Ishikawa (cell line): ENCODE data around the gene SDR42E1.

ENCODE experiments used
- CEBPB ChIP-seq: IDR thresholded peaks from 2 replicates; pipeline ENCODE4 v1.6.1; 2012
- CREB1 ChIP-seq: IDR thresholded peaks from 2 replicates; pipeline ENCODE4 v1.6.1; 2012; ENCODE audit warnings: low read depth
- EGR1 ChIP-seq: IDR thresholded peaks from 2 replicates; pipeline ENCODE4 v1.6.1; 2012
- EP300 ChIP-seq: IDR thresholded peaks from 2 replicates; pipeline ENCODE4 v1.6.1; 2012; ENCODE audit warnings: borderline replicate concordance
- FOXM1 ChIP-seq: IDR thresholded peaks from 2 replicates; pipeline ENCODE4 v1.6.1; 2012; ENCODE audit warnings: low read depth, borderline replicate concordance
- NFIC ChIP-seq: IDR thresholded peaks from 2 replicates; pipeline ENCODE4 v1.6.1; 2012
- RAD21 ChIP-seq: IDR thresholded peaks from 2 replicates; pipeline ENCODE4 v1.6.1; 2012; ENCODE audit warnings: low read depth
- REST ChIP-seq: IDR thresholded peaks from 2 replicates; pipeline ENCODE4 v1.6.1; 2012; ENCODE audit warnings: low read depth, mild to moderate bottlenecking
- TAF1 ChIP-seq: IDR thresholded peaks from 2 replicates; pipeline ENCODE4 v1.6.1; 2012; ENCODE audit warnings: low read depth, mild to moderate bottlenecking
- TCF12 ChIP-seq: IDR thresholded peaks from 2 replicates; pipeline ENCODE4 v1.6.1; 2012; ENCODE audit warnings: low read depth
- TEAD4 ChIP-seq: IDR thresholded peaks from 2 replicates; pipeline ENCODE4 v1.6.1; 2012
- USF1 ChIP-seq: IDR thresholded peaks from 2 replicates; pipeline ENCODE4 v1.6.1; 2012
- YY1 ChIP-seq: IDR thresholded peaks from 2 replicates; pipeline ENCODE4 v1.6.1; 2012; ENCODE audit warnings: low read depth
- ZBTB7A ChIP-seq: IDR thresholded peaks from 2 replicates; pipeline ENCODE4 v1.6.1; 2012; ENCODE audit warnings: low read depth
- TF ChIP-seq, protein P1 (sequence below): IDR thresholded peaks from 2 replicates; pipeline ENCODE4 v1.6.1; 2012

SDR42E1 gene

DNA sequence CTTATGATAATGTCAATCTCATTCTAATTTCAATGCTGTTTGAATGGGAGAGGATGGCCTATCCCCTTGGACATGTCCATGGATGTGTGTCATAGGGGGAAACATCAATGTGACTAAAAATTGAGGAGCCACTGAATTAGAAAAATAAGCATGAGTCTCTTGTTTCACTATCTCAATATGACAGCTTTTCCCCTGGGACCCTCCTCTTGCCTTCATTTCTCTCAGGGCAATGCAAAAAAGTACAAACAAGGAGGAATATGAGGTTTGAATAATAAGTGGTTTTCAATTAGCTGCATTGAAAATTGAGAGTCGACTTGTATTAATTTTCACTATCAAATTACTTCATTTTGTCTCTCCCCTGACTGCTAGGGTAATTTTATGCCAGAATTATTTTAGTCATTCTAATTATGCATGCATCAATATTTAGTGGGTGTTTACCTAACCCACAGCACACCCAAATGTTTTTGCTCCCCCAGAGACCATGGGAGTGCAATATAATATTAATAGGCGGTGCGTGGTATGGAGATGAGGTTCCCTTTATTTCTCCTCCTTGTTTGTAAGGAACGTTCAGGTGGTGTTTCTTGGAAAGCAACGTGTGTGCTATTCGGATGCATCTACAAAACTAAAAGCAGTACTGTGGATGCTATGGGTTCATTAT, 6.8 kb upstream of the SDR42E1 start:
- TF ChIP-seq REST (no peak), ZBTB7A (no peak), CREB1 (no peak), EGR1 (no peak), FOXM1 (no peak), TAF1 (no peak), NFIC (no peak), USF1 (no peak), TCF12 (no peak), YY1 (no peak), CEBPB (no peak)

- TF ChIP-seq REST (no peak), ZBTB7A (no peak)
Measured at GRCh38 chr16:82016964-82017363, 5.7 kb upstream of the SDR42E1 start.

- TF ChIP-seq RAD21 (no peak), CREB1 (no peak), REST (no peak), ZBTB7A (no peak), FOXM1 (no peak), TEAD4 (no peak), EP300 (no peak), EGR1 (no peak), TAF1 (no peak), TCF12 (no peak), NFIC (no peak), YY1 (no peak), CEBPB (no peak), USF1 (no peak)
- TF ChIP-seq, protein P1, sequence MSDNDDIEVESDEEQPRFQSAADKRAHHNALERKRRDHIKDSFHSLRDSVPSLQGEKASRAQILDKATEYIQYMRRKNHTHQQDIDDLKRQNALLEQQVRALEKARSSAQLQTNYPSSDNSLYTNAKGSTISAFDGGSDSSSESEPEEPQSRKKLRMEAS: no peak
Measured at GRCh38 chr16:82016263-82016662, 5.0 kb upstream of the SDR42E1 start.

DNA sequence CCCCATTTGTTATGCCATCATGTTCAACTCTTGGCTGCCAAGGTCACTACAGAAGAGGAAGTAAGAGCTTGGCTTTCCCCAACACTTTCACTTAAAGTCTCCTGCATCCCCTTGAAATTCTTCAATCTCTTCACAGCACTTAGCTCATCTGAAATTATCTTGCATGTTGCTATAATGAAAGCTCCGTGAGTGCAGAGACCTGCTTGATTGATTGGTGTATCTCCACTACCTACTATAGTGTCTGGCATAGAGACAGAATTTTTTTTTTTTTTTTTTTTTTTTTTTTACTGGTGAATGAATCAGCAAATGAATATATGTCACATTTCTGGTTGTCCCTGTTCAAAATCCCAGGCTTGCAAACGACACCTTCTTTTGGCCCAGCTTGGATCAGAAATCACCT, 1.9 kb upstream of the SDR42E1 start:
- TF ChIP-seq FOXM1 (no peak), TAF1 (no peak), EGR1 (no peak), YY1 (no peak), CEBPB (no peak), TEAD4 (no peak), RAD21 (no peak), TCF12 (no peak), ZBTB7A (no peak), USF1 (no peak), CREB1 (no peak)

GRCh38 chr16:82010649-82011048, 621 bp downstream of the SDR42E1 start:
- TF ChIP-seq FOXM1 (no peak), TAF1 (no peak), CREB1 (no peak), EGR1 (no peak), RAD21 (no peak), CEBPB (no peak), TEAD4 (no peak), NFIC (no peak), YY1 (no peak), REST (no peak)
- TF ChIP-seq, protein P1: no peak
